ENCODE results near the gene EPB41L2.
A peak's percentile ranks its signal among the peaks of the same experiment; 100 is the strongest.
"Not testable (repeated sequence)": the region's sequence is repeated elsewhere in the genome, so short reads cannot be mapped to it uniquely, and the experiment has no call there.

EPB41L2 gene

GRCh38 chr6:131029626-131030297 lies 33.3 kb downstream of the EPB41L2 start:
- no peak overlapping the region for H3K4me3 Mint-ChIP-seq
- no peaks in the 10 kb centered on the region for H3K9me3 Mint-ChIP-seq
- ATAC-seq = no peak
- no peaks in the 10 kb centered on the region for H3K36me3 Mint-ChIP-seq
- DNase-seq (ENCODE audit: low spot score in 2 of 2) = no peak
- no peak overlapping the region for H3K27ac Mint-ChIP-seq
- peaks cover 15% of the 10 kb centered on the region for H3K4me1 Mint-ChIP-seq

GRCh38 chr6:131027326-131027725 lies 35.7 kb downstream of the EPB41L2 start:
- Mint-ChIP-seq H3K27ac (no peak overlapping the region), H3K4me1 (peaks cover 12% of the 10 kb centered on the region), H3K4me3 (no peak overlapping the region), H3K9me3 (no peaks in the 10 kb centered on the region), H3K36me3 (no peaks in the 10 kb centered on the region)
- ATAC-seq = no peak
- no peak for DNase-seq (ENCODE audit: low spot score in 2 of 2)

GRCh38 chr6:131026243-131026642 lies 36.8 kb downstream of the EPB41L2 start:
- H3K9me3 Mint-ChIP-seq = no peaks in the 10 kb centered on the region
- no peaks in the 10 kb centered on the region for H3K36me3 Mint-ChIP-seq
- H3K4me3 Mint-ChIP-seq = no peak overlapping the region
- peaks cover 12% of the 10 kb centered on the region for H3K4me1 Mint-ChIP-seq
- no peak overlapping the region for H3K27ac Mint-ChIP-seq
- no peak for ATAC-seq
- DNase-seq (ENCODE audit: low spot score in 2 of 2) = no peak

- ATAC-seq (no peak), DNase-seq (ENCODE audit: low spot score in 2 of 2) (no peak)
- H3K36me3 Mint-ChIP-seq = no peaks in the 10 kb centered on the region
- H3K4me3 Mint-ChIP-seq = no peak overlapping the region
- H3K9me3 Mint-ChIP-seq = no peaks in the 10 kb centered on the region
- no peak overlapping the region for H3K27ac Mint-ChIP-seq
- peaks cover 6% of the 10 kb centered on the region for H3K4me1 Mint-ChIP-seq
These were observed 38.5 kb downstream of the EPB41L2 start for GRCh38 chr6:131024565-131024964.

GRCh38 chr6:131023834-131024504 lies 39.1 kb downstream of the EPB41L2 start:
- peaks cover 6% of the 10 kb centered on the region for H3K4me1 Mint-ChIP-seq
- ATAC-seq = peak; percentile 26
- H3K36me3 Mint-ChIP-seq = no peaks in the 10 kb centered on the region
- H3K4me3 Mint-ChIP-seq = no peak overlapping the region
- no peaks in the 10 kb centered on the region for H3K9me3 Mint-ChIP-seq
- H3K27ac Mint-ChIP-seq = no peak overlapping the region
- no peak for DNase-seq (ENCODE audit: low spot score in 2 of 2)

GRCh38 chr6:131022691-131023090 lies 40.4 kb downstream of the EPB41L2 start:
- no peak overlapping the region for H3K4me3 Mint-ChIP-seq
- DNase-seq (ENCODE audit: low spot score in 2 of 2) (no peak), ATAC-seq (no peak)
- H3K36me3 Mint-ChIP-seq = no peaks in the 10 kb centered on the region
- peaks cover 6% of the 10 kb centered on the region for H3K4me1 Mint-ChIP-seq
- H3K27ac Mint-ChIP-seq = no peak overlapping the region
- no peaks in the 10 kb centered on the region for H3K9me3 Mint-ChIP-seq

GRCh38 chr6:131017962-131018361 lies 45.1 kb downstream of the EPB41L2 start:
- Mint-ChIP-seq H3K4me3 (no peak overlapping the region), H3K36me3 (no peaks in the 10 kb centered on the region), H3K9me3 (no peaks in the 10 kb centered on the region), H3K4me1 (no peaks in the 10 kb centered on the region), H3K27ac (no peak overlapping the region)
- ATAC-seq (no peak), DNase-seq (ENCODE audit: low spot score in 2 of 2) (no peak)

- no peak for DNase-seq (ENCODE audit: low spot score in 2 of 2)
- H3K4me1 Mint-ChIP-seq = no peaks in the 10 kb centered on the region
- no peak overlapping the region for H3K27ac Mint-ChIP-seq
- no peaks in the 10 kb centered on the region for H3K36me3 Mint-ChIP-seq
- no peak for ATAC-seq
- no peaks in the 10 kb centered on the region for H3K9me3 Mint-ChIP-seq
- no peak overlapping the region for H3K4me3 Mint-ChIP-seq
These were observed 47.3 kb downstream of the EPB41L2 start for GRCh38 chr6:131015630-131016263.

GRCh38 chr6:131015025-131015591 lies 47.9 kb downstream of the EPB41L2 start:
- Mint-ChIP-seq H3K36me3 (no peaks in the 10 kb centered on the region), H3K9me3 (no peaks in the 10 kb centered on the region), H3K4me1 (no peaks in the 10 kb centered on the region), H3K27ac (no peak overlapping the region), H3K4me3 (no peak overlapping the region)
- no peak for ATAC-seq
- no peak for DNase-seq (ENCODE audit: low spot score in 2 of 2)

- H3K4me3 Mint-ChIP-seq = no peak overlapping the region
- DNase-seq (ENCODE audit: low spot score in 2 of 2) (no peak), ATAC-seq (no peak)
- no peaks in the 10 kb centered on the region for H3K36me3 Mint-ChIP-seq
- no peaks in the 10 kb centered on the region for H3K9me3 Mint-ChIP-seq
- no peak overlapping the region for H3K27ac Mint-ChIP-seq
- no peaks in the 10 kb centered on the region for H3K4me1 Mint-ChIP-seq
These were observed 48.8 kb downstream of the EPB41L2 start for GRCh38 chr6:131014080-131014776.

- DNase-seq (ENCODE audit: low spot score in 2 of 2) (no peak), ATAC-seq (no peak)
- no peak overlapping the region for H3K27ac Mint-ChIP-seq
- no peak overlapping the region for H3K4me3 Mint-ChIP-seq
- no peaks in the 10 kb centered on the region for H3K9me3 Mint-ChIP-seq
- no peaks in the 10 kb centered on the region for H3K36me3 Mint-ChIP-seq
- H3K4me1 Mint-ChIP-seq = no peaks in the 10 kb centered on the region
These were observed 49.5 kb downstream of the EPB41L2 start for GRCh38 chr6:131013495-131013894.

- DNase-seq (ENCODE audit: low spot score in 2 of 2) = no peak
- no peaks in the 10 kb centered on the region for H3K4me1 Mint-ChIP-seq
- no peak overlapping the region for H3K27ac Mint-ChIP-seq
- peaks cover 10% of the 10 kb centered on the region for H3K9me3 Mint-ChIP-seq
- no peak overlapping the region for H3K4me3 Mint-ChIP-seq
- H3K36me3 Mint-ChIP-seq = no peaks in the 10 kb centered on the region
- no peak for ATAC-seq
These were observed 53.3 kb downstream of the EPB41L2 start for GRCh38 chr6:131009790-131010189.

- not testable (repeated sequence) for H3K27ac Mint-ChIP-seq; H3K4me3 Mint-ChIP-seq; H3K36me3 Mint-ChIP-seq; ATAC-seq; H3K4me1 Mint-ChIP-seq; DNase-seq (ENCODE audit: low spot score in 2 of 2)
- H3K9me3 Mint-ChIP-seq = peaks cover 10% of the 10 kb centered on the region
These were observed 54.1 kb downstream of the EPB41L2 start for GRCh38 chr6:131008965-131009364.

- peaks cover 10% of the 10 kb centered on the region for H3K9me3 Mint-ChIP-seq
- not testable (repeated sequence) for DNase-seq (ENCODE audit: low spot score in 2 of 2); H3K27ac Mint-ChIP-seq; H3K36me3 Mint-ChIP-seq; ATAC-seq; H3K4me3 Mint-ChIP-seq; H3K4me1 Mint-ChIP-seq
These were observed 55.1 kb downstream of the EPB41L2 start for GRCh38 chr6:131007964-131008363.

GRCh38 chr6:131007286-131007685 lies 55.8 kb downstream of the EPB41L2 start:
- ATAC-seq = no peak
- peaks cover 10% of the 10 kb centered on the region for H3K9me3 Mint-ChIP-seq

More at GRCh38 chr6:131007286-131007685, 55.8 kb downstream of the EPB41L2 start:
- Mint-ChIP-seq H3K36me3 (no peaks in the 10 kb centered on the region), H3K4me3 (no peak overlapping the region), H3K27ac (no peak overlapping the region), H3K4me1 (no peaks in the 10 kb centered on the region)
- DNase-seq (ENCODE audit: low spot score in 2 of 2) = no peak
